A549 (cell line): Measurements from ENCODE around the gene PRMT3.

Experiments
- CTCF ChIP-seq: fragments of >200 bp; sonication (Bioruptor Twin); formaldehyde crosslinking; IDR thresholded peaks from 3 replicates; pipeline ENCODE4 v1.5.1; 2016
- HMGXB4 ChIP-seq: fragments of 250-450 bp; sonication (Bioruptor Pico); IDR thresholded peaks from 2 replicates; pipeline ENCODE4 v1.5.0; 2021; ENCODE audit warnings: mild to moderate bottlenecking, moderate library complexity, borderline replicate concordance
- MAX ChIP-seq: IDR thresholded peaks from 2 replicates; pipeline ENCODE4 v1.6.1; 2012
- POLR2A ChIP-seq: IDR thresholded peaks from 2 replicates; pipeline ENCODE4 v1.6.1; 2012; ENCODE audit warnings: mild to moderate bottlenecking, low read length
- RAD21 ChIP-seq, 2 experiments: fragments of >200 bp in 1 of 2; sonication (Bioruptor Twin) in 1 of 2; formaldehyde crosslinking in 1 of 2; IDR thresholded peaks in 1 of 2; conservative IDR thresholded peaks in 1 of 2; 2 replicates in 1 of 2; 3 replicates in 1 of 2; pipeline ENCODE4 v1.6.1; 2012 to 2018; ENCODE audit warnings: inconsistent platforms in 1 of 2

- TF ChIP-seq MAX (no peak), CTCF (no peak), HMGXB4 (no peak), RAD21 (conservative IDR thresholded peaks at IDR 0.05 in 1 of 2, IDR thresholded peaks at IDR 0.05 in 1 of 2) (no peak), POLR2A (no peak)
Measured at GRCh38 chr11:20372081-20372626, 15.4 kb upstream of the PRMT3 start.
